ENCODE measurements around the gene AP3D1.

AP3D1 gene

GRCh38 chr19:2081873-2082810, 69.2 kb downstream of the AP3D1 start:
- TF ChIP-seq CTCF (IDR thresholded peaks at IDR 0.05; ENCODE audit: low read depth, low read length, missing control alignments) = no peak
- peak overlapping the region; percentile 61 for H3K4me3 ChIP-seq (ENCODE audit: low read depth, low read length)

GRCh38 chr19:2080336-2080988, 70.9 kb downstream of the AP3D1 start:
- peak overlapping the region; percentile 61 for H3K4me3 ChIP-seq (ENCODE audit: low read depth, low read length)
- no peak for DNase-seq (ENCODE audit: low read depth)
- TF ChIP-seq CTCF (IDR thresholded peaks at IDR 0.05; ENCODE audit: low read depth, low read length, missing control alignments) = no peak

More at GRCh38 chr19:2081873-2082810, 69.2 kb downstream of the AP3D1 start:
- no peak for DNase-seq (ENCODE audit: low read depth)

GRCh38 chr19:2079865-2080301, 71.5 kb downstream of the AP3D1 start:
- H3K4me3 ChIP-seq (ENCODE audit: low read depth, low read length) = peak overlapping the region; percentile 22; the same call in 1 of the 2 replicates
- no peak for DNase-seq (ENCODE audit: low read depth)

GRCh38 chr19:2079076-2079864, 72.1 kb downstream of the AP3D1 start:
- DNase-seq (ENCODE audit: low read depth) = no peak
- TF ChIP-seq CTCF (IDR thresholded peaks at IDR 0.05; ENCODE audit: low read depth, low read length, missing control alignments) = no peak
- no peak overlapping the region for H3K4me3 ChIP-seq (ENCODE audit: low read depth, low read length)

More at GRCh38 chr19:2079865-2080301, 71.5 kb downstream of the AP3D1 start:
- no peak for TF ChIP-seq CTCF (IDR thresholded peaks at IDR 0.05; ENCODE audit: low read depth, low read length, missing control alignments)

GRCh38 chr19:2077833-2078619, 73.3 kb downstream of the AP3D1 start:
- no peak for DNase-seq (ENCODE audit: low read depth)
- no peak for TF ChIP-seq CTCF (IDR thresholded peaks at IDR 0.05; ENCODE audit: low read depth, low read length, missing control alignments)
- H3K4me3 ChIP-seq (ENCODE audit: low read depth, low read length) = no peak overlapping the region

- H3K4me3 ChIP-seq (ENCODE audit: low read depth, low read length) = no peak overlapping the region
- DNase-seq (ENCODE audit: low read depth) = no peak
- no peak for TF ChIP-seq CTCF (IDR thresholded peaks at IDR 0.05; ENCODE audit: low read depth, low read length, missing control alignments)
These were observed 74.0 kb downstream of the AP3D1 start for GRCh38 chr19:2077398-2077797.

Measured in GM12864 (cell line).